ENCODE results near the gene SLC9A6. TPM values are rescaled to one million over a fixed set of nuclear protein-coding genes. Genes with fewer than 3 reads are reported as not detected.

The SLC9A6 gene
- total and polyA plus RNA-seq, 9 of the 15 experiments (the other 6 are each of a cell fraction or from before 2014, with no cell fraction given) = 3.7 to 13.9 (median 9.9) TPM

DNA sequence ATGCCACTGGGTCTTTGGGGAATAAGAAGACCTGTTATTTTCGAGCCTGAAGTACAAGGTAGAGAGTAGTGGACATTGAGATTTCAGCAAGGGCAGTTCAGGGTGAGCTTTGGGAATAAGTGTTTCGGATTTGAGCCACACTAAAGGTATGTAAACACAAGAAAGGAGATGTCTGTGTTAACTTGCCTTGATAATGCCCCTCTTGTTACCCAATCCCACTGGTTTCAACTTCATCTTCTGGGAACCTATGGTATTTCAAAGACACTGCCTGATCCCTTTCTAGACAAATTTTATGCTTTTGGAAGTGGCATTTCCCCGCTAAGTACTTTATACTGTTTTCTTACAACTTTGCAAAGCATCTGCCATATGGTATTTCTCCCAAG, 79.4 kb downstream of the SLC9A6 start (continued):
- TF ChIP-seq ESRRB (CRISPR knock-in tag; IDR thresholded peaks at IDR 0.05; ENCODE audit: borderline replicate concordance) = no peak
- TF ChIP-seq EP300 (IDR thresholded peaks at IDR 0.05; ENCODE audit: low read length) = no peak
- TF ChIP-seq, protein P1, sequence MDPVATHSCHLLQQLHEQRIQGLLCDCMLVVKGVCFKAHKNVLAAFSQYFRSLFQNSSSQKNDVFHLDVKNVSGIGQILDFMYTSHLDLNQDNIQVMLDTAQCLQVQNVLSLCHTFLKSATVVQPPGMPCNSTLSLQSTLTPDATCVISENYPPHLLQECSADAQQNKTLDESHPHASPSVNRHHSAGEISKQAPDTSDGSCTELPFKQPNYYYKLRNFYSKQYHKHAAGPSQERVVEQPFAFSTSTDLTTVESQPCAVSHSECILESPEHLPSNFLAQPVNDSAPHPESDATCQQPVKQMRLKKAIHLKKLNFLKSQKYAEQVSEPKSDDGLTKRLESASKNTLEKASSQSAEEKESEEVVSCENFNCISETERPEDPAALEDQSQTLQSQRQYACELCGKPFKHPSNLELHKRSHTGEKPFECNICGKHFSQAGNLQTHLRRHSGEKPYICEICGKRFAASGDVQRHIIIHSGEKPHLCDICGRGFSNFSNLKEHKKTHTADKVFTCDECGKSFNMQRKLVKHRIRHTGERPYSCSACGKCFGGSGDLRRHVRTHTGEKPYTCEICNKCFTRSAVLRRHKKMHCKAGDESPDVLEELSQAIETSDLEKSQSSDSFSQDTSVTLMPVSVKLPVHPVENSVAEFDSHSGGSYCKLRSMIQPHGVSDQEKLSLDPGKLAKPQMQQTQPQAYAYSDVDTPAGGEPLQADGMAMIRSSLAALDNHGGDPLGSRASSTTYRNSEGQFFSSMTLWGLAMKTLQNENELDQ (CRISPR knock-in tag; IDR thresholded peaks at IDR 0.05; ENCODE audit: borderline replicate concordance) = no peak
- TF ChIP-seq KLF10 (CRISPR knock-in tag; IDR thresholded peaks at IDR 0.05) = no peak

DNA sequence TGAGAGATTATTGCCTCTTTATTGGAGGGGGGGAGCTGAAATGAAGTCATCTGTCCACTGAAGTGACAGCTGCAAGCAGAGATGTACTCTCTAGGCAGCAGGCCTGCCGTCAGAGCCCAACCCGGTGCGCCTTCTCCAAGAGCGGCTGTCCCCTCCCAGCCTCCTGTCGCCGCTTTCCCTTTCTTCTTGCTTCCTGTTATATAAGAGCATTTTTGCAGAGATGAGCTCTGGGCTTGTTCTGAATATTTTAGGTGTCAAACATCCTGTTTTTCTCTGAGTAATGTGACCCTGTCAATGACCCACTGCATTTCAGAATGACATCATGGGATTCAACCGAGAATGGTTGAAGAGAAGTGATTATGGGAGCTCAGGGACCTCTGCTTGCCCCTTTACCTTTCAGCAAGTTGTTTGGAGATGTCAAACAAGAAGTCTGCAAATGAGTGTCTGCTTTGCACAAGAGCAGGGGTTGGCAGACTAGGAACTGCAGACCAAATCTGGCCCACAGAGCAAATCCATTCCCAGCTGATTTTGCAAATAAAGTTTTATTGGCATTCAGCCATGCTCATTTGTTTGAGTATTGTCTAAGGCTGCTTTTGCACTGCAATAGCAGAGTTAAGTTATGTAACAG, 79.9 kb downstream of the SLC9A6 start:
- H3K9ac ChIP-seq (ENCODE audit: insufficient read depth in 1 of 2, low read depth in 2 of 2, low read length in 2 of 2) = no peak overlapping the region
- no peak overlapping the region for H3K4me2 ChIP-seq (ENCODE audit: insufficient read depth, low read length)
- no peaks in the 10 kb centered on the region for H4K20me1 ChIP-seq (replicated peaks; ENCODE audit: control insufficient read depth, insufficient read depth, low read length)
- TF ChIP-seq CEBPG (CRISPR knock-in tag; IDR thresholded peaks at IDR 0.05) (no peak), CEBPG (tag; conservative IDR thresholded peaks at IDR 0.05 in 1 of 2, IDR thresholded peaks at IDR 0.05 in 1 of 2) (0 out of 4 replicates have a peak, but pooled peaks of 1 of the 2 experiments have one; percentile 40), NFIC (IDR thresholded peaks at IDR 0.05) (0 out of 2 replicates have a peak, but pooled peaks have one; percentile 7), PHF20 (IDR thresholded peaks at IDR 0.05; ENCODE audit: partially characterized antibody) (no peak)
- TF ChIP-seq, protein P2, sequence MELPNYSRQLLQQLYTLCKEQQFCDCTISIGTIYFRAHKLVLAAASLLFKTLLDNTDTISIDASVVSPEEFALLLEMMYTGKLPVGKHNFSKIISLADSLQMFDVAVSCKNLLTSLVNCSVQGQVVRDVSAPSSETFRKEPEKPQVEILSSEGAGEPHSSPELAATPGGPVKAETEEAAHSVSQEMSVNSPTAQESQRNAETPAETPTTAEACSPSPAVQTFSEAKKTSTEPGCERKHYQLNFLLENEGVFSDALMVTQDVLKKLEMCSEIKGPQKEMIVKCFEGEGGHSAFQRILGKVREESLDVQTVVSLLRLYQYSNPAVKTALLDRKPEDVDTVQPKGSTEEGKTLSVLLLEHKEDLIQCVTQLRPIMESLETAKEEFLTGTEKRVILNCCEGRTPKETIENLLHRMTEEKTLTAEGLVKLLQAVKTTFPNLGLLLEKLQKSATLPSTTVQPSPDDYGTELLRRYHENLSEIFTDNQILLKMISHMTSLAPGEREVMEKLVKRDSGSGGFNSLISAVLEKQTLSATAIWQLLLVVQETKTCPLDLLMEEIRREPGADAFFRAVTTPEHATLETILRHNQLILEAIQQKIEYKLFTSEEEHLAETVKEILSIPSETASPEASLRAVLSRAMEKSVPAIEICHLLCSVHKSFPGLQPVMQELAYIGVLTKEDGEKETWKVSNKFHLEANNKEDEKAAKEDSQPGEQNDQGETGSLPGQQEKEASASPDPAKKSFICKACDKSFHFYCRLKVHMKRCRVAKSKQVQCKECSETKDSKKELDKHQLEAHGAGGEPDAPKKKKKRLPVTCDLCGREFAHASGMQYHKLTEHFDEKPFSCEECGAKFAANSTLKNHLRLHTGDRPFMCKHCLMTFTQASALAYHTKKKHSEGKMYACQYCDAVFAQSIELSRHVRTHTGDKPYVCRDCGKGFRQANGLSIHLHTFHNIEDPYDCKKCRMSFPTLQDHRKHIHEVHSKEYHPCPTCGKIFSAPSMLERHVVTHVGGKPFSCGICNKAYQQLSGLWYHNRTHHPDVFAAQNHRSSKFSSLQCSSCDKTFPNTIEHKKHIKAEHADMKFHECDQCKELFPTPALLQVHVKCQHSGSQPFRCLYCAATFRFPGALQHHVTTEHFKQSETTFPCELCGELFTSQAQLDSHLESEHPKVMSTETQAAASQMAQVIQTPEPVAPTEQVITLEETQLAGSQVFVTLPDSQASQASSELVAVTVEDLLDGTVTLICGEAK (IDR thresholded peaks at IDR 0.05) = peak; percentile 85
- TF ChIP-seq, protein P2 (CRISPR knock-in tag; IDR thresholded peaks at IDR 0.05) = no peak
- POLR2A ChIA-PET = interaction anchor here (0.6 kb wide), 1 partner anchor 981 kb away, joined by 3 read pairs; no protein-coding TSS in a partner anchor
- CTCF ChIA-PET (ENCODE audit: low intra/inter-chr PET ratio) = no interaction called here
- no peaks in the 10 kb centered on the region for H3K9me1 ChIP-seq (ENCODE audit: control insufficient read depth, insufficient read depth, low read length)
- WGBS (ENCODE audit: insufficient coverage, low coverage, missing lambda C conversion rate) = 0% methylated on average over 7 of the region's 7 CpGs
- in situ Hi-C loops (cut with MboI) = no loop called here
- H3K79me2 ChIP-seq (ENCODE audit: control insufficient read depth, insufficient read depth, low read length) = no peaks in the 10 kb centered on the region
- no peaks in the 10 kb centered on the region for H3K36me3 ChIP-seq (ENCODE audit: control insufficient read depth, insufficient read depth, low read length)
- no peaks in the 10 kb centered on the region for H3K9me3 ChIP-seq (replicated peaks; ENCODE audit: control insufficient read depth, insufficient read depth, low read depth, low read length)
- H3K4me3 ChIP-seq = no peak overlapping the region
- FAIRE-seq (no peak), DNase-seq (ENCODE audit: extremely low read depth in 1 of 4, low spot score in 3 of 4) (no peak), ATAC-seq (no peak)
- H3K27ac ChIP-seq (ENCODE audit: extremely low read depth, low read depth, low read length) = no peak overlapping the region
- peaks cover 26 to 28% of the 10 kb centered on the region in 2 experiments; a peak in 4 of 5 replicates for H3K27me3 ChIP-seq (ENCODE audit: control insufficient read depth in 2 of 2, insufficient read depth in 2 of 2, low read length in 2 of 2)
- no TSS peak for BruUV-seq (replicated peaks)
- intact Hi-C loops (cut with micrococcal nuclease) = no loop called here
- no peaks in the 10 kb centered on the region; a peak in 1 of 5 replicates for H3K4me1 ChIP-seq (replicated peaks in 1 of 2; ENCODE audit: control insufficient read depth in 2 of 2, insufficient read depth in 2 of 2, low read length in 2 of 2)
- no peak overlapping the region for H2AFZ ChIP-seq (ENCODE audit: low read depth, low read length)

Data from K562 (cell line).